ENCODE results near the gene NAA60. TPM values are rescaled to one million over a fixed set of nuclear protein-coding genes. Genes with fewer than 3 reads are reported as not detected.

NAA60 gene
- total and polyA plus RNA-seq, 2 of the 13 experiments (the other 11 are each of a cell fraction or from before 2014, with no cell fraction given), result 14.7 to 32.0 TPM

GRCh38 chr16:3459401-3460090 is 16.1 kb downstream of the NAA60 start:
- in situ Hi-C loops (cut with HindIII; ENCODE audit: extremely low pct_ligation_motif_present, low pct_unique_long_range_greater_than_20kb) (no loop called here), intact Hi-C loops (cut with micrococcal nuclease; ENCODE audit: unreplicated experiment) (loop anchor here (1.0 to 5.0 kb wide), 4 partner anchors 17 to 58 kb away; partner anchors contain the start of genes NAA60, ZNF174, ZNF597 and ZSCAN32)
- WGBS (ENCODE audit: low lambda C conversion rate), result 27% methylated on average over 9 of the region's 9 CpGs
- Histone ChIP-seq H3K9me3 (ENCODE audit: low read length) (no peaks in the 10 kb centered on the region), H3K4me2 (ENCODE audit: low read depth, low read length) (peak overlapping the region; percentile 91), H3K9ac (ENCODE audit: insufficient read depth, low read depth, low read length) (peak overlapping the region; percentile 56), H2AFZ (ENCODE audit: low read length) (no peak overlapping the region), H3K27me3 (ENCODE audit: control insufficient read depth in 1 of 2, insufficient read depth in 2 of 2, low read length in 2 of 2) (no peaks in the 10 kb centered on the region; a peak in 1 of 5 replicates), H4K20me1 (ENCODE audit: insufficient read depth, low read length) (peaks cover 45% of the 10 kb centered on the region), H3K79me2 (ENCODE audit: insufficient read depth, low read length) (peaks cover 63% of the 10 kb centered on the region), H3K27ac (ENCODE audit: extremely low read length, insufficient read depth, low read length) (peak overlapping the region; percentile 91), H3K4me3 (replicated peaks in 1 of 3; ENCODE audit: insufficient read depth in 1 of 3, low read depth in 2 of 3, low read length in 3 of 3) (peak overlapping the region; percentile 74 to 93 (median 92)), H3K4me1 (ENCODE audit: insufficient read depth, low read length) (peaks cover 66% of the 10 kb centered on the region), H3K36me3 (replicated peaks in 1 of 2; ENCODE audit: control insufficient read depth in 1 of 2, insufficient read depth in 2 of 2, low read length in 2 of 2) (no peaks in the 10 kb centered on the region; a peak in 1 of 5 replicates)
- CTCF ChIA-PET (ENCODE audit: low intra/inter-chr PET ratio, low total read pairs), result no interaction called here
- FAIRE-seq (no peak), ATAC-seq (no peak), DNase-seq (ENCODE audit: low spot score) (no peak)
- POLR2A ChIA-PET, result interaction anchor here (2.8 kb wide), 1 partner anchor 16 kb away, joined by 46 read pairs; the partner anchor contains the start of genes NAA60 and ZNF597
- BruUV-seq (replicated peaks), result no TSS peak
- TF ChIP-seq ZZZ3 (CRISPR knock-in tag; IDR thresholded peaks at IDR 0.05; ENCODE audit: borderline replicate concordance) (no peak), TOPORS (CRISPR knock-in tag; IDR thresholded peaks at IDR 0.05) (0 out of 2 replicates have a peak, but pooled peaks have one; percentile 16), HMG20A (CRISPR knock-in tag; IDR thresholded peaks at IDR 0.05; ENCODE audit: borderline replicate concordance) (0 out of 2 replicates have a peak, but pooled peaks have one; percentile 4), UBTF (CRISPR knock-in tag; IDR thresholded peaks at IDR 0.05) (no peak), ARID2 (CRISPR knock-in tag; IDR thresholded peaks at IDR 0.05; ENCODE audit: borderline replicate concordance) (no peak), ZNF598 (CRISPR knock-in tag; IDR thresholded peaks at IDR 0.05; ENCODE audit: borderline replicate concordance) (no peak), USF2 (IDR thresholded peaks at IDR 0.05; ENCODE audit: low read depth, low read length) (no peak), USF2 (CRISPR knock-in tag; IDR thresholded peaks at IDR 0.05; ENCODE audit: borderline replicate concordance) (0 out of 2 replicates have a peak, but pooled peaks have one; percentile 6), ZNF414 (CRISPR knock-in tag; IDR thresholded peaks at IDR 0.05) (no peak; the same call in 1 of the 2 replicates), GATA4 (IDR thresholded peaks at IDR 0.05; ENCODE audit: borderline replicate concordance, low read depth) (0 out of 2 replicates have a peak, but pooled peaks have one; percentile 3), ZNF850 (CRISPR knock-in tag; conservative IDR thresholded peaks at IDR 0.05) (no peak), LCORL (IDR thresholded peaks at IDR 0.05) (no peak), LCORL (CRISPR knock-in tag; IDR thresholded peaks at IDR 0.05) (0 out of 2 replicates have a peak, but pooled peaks have one; percentile 1), KLF15 (CRISPR knock-in tag; IDR thresholded peaks at IDR 0.05; ENCODE audit: borderline replicate concordance) (no peak), MXI1 (IDR thresholded peaks at IDR 0.05; ENCODE audit: borderline replicate concordance, low read depth, low read length) (no peak), ZNF749 (CRISPR knock-in tag; IDR thresholded peaks at IDR 0.05; ENCODE audit: borderline replicate concordance) (0 out of 2 replicates have a peak, but pooled peaks have one; percentile 40), ZSCAN5A (CRISPR knock-in tag; IDR thresholded peaks at IDR 0.05; ENCODE audit: borderline replicate concordance) (0 out of 2 replicates have a peak, but pooled peaks have one; percentile 28)
